Measurements from ENCODE around the gene ZFP82.

ZFP82 gene

DNA sequence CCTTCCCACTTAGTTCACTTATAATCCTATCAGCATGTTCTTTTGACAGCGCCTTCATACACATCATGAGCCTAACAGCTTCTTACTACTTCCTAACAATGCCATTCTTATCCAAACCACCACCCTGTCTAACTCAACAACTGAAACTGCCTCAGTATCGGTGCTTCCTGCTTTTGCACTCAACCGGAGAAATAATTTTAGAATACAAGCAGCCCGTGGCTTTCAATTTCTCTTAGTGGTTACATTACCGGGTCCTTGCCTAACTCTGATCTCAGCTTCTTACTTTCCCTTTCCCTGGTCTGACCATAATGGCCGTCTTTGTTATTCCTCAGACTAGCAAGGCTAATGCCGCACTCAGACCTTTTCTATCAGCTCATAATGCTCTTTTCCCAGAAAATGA lies 17.0 kb downstream of the ZFP82 start:
- Histone ChIP-seq H3K27me3 (ENCODE audit: insufficient read depth, low read length, poor library complexity, severe bottlenecking) (no peaks in the 10 kb centered on the region), H3K9me3 (ENCODE audit: insufficient read depth, low read depth, low read length) (no peaks in the 10 kb centered on the region), H3F3A (ENCODE audit: low read depth) (no peaks in the 10 kb centered on the region), H3K9me2 (replicated peaks; ENCODE audit: low read depth, low read length) (no peaks in the 10 kb centered on the region), H3K4me3 (ENCODE audit: low read length, poor library complexity, severe bottlenecking) (no peak overlapping the region), H3K9ac (ENCODE audit: low read depth, low read length, poor library complexity, severe bottlenecking) (no peak overlapping the region), H4K20me1 (ENCODE audit: insufficient read depth, low read length, poor library complexity, severe bottlenecking) (no peaks in the 10 kb centered on the region), H3K4me2 (ENCODE audit: low read depth, low read length, poor library complexity, severe bottlenecking) (no peak overlapping the region), H3K79me2 (ENCODE audit: insufficient read depth, low read length) (no peaks in the 10 kb centered on the region), H2AFZ (ENCODE audit: low read length) (no peak overlapping the region), H3K4me1 (ENCODE audit: insufficient read depth, low read length, poor library complexity, severe bottlenecking) (no peaks in the 10 kb centered on the region), H3K36me3 (ENCODE audit: insufficient read depth, low read length) (peaks cover 71% of the 10 kb centered on the region)
- TF ChIP-seq EZH2phosphoT487 (IDR thresholded peaks at IDR 0.05; ENCODE audit: borderline replicate concordance): no peak
- TF ChIP-seq, protein P1, sequence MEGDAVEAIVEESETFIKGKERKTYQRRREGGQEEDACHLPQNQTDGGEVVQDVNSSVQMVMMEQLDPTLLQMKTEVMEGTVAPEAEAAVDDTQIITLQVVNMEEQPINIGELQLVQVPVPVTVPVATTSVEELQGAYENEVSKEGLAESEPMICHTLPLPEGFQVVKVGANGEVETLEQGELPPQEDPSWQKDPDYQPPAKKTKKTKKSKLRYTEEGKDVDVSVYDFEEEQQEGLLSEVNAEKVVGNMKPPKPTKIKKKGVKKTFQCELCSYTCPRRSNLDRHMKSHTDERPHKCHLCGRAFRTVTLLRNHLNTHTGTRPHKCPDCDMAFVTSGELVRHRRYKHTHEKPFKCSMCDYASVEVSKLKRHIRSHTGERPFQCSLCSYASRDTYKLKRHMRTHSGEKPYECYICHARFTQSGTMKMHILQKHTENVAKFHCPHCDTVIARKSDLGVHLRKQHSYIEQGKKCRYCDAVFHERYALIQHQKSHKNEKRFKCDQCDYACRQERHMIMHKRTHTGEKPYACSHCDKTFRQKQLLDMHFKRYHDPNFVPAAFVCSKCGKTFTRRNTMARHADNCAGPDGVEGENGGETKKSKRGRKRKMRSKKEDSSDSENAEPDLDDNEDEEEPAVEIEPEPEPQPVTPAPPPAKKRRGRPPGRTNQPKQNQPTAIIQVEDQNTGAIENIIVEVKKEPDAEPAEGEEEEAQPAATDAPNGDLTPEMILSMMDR (conservative IDR thresholded peaks at IDR 0.05; ENCODE audit: low read length): no peak

DNA sequence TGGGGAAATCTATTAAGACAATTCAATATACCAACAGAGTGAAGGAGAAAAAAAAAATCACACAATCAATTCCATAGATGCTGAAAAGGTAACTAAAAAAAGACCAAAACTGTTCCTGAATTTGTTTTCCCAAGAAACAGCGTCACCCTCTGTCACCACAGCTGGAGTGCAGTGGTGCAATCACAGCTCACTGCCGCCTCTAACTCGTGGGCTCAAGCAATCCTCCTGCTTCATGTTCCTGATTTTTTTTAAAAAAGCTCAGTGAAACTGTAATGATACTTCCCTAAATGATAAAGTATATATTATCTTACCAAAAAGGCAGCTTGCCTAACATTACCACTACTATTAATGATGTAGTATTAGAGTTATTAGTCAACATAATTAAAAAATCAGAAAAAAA lies 19.9 kb downstream of the ZFP82 start:
- no peak overlapping the region for H3K4me3 ChIP-seq (ENCODE audit: low read length, poor library complexity, severe bottlenecking)
- H4K20me1 ChIP-seq (ENCODE audit: insufficient read depth, low read length, poor library complexity, severe bottlenecking): no peaks in the 10 kb centered on the region
- H3K4me2 ChIP-seq (ENCODE audit: low read depth, low read length, poor library complexity, severe bottlenecking): no peak overlapping the region

DNA sequence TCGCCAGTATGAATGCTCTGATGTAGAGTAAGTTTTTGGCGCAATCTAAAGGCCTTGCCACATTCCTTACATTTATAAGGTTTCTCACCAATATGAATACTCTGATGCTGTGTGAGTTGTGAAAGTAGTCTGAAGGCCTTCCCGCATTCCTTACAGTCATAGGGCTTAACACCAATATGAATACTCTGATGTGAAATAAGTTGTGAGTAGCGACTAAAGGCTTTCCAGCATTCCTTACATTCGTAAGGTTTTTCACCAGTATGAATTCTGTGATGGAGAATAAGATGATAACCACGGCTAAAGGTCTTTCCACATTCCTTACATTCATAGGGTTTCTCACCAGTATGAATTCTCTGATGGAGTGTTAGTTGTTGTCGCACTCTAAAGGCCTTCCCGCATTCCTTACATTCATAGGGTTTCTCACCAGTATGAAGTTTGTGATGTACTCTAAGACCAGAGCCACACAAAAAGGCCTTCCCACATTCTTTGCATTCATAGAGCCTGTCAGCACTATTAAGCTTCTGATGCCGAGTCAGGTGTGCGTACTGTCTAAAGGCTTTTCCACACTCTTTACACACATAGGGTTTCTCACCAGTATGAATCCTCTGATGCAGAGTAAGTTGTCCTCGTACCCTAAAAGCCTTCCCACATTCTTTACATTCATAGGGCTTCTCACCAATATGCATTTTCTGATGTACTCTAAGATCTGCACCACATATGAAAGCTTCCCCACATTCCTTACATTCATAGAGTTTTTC lies 25.3 kb downstream of the ZFP82 start:
- H3K4me1 ChIP-seq (ENCODE audit: insufficient read depth, low read length, poor library complexity, severe bottlenecking): no peaks in the 10 kb centered on the region
- TF ChIP-seq, protein P1 (conservative IDR thresholded peaks at IDR 0.05; ENCODE audit: low read length): no peak
- TF ChIP-seq EZH2phosphoT487 (IDR thresholded peaks at IDR 0.05; ENCODE audit: borderline replicate concordance): no peak
- H3K9me2 ChIP-seq (replicated peaks; ENCODE audit: low read depth, low read length): no peaks in the 10 kb centered on the region
- no peak overlapping the region for H2AFZ ChIP-seq (ENCODE audit: low read length)
- peaks cover 50% of the 10 kb centered on the region for H3K36me3 ChIP-seq (ENCODE audit: insufficient read depth, low read length)
- H3K79me2 ChIP-seq (ENCODE audit: insufficient read depth, low read length): no peaks in the 10 kb centered on the region
- peaks cover 42% of the 10 kb centered on the region; the same call in 1 of the 2 replicates for H3K9me3 ChIP-seq (ENCODE audit: insufficient read depth, low read depth, low read length)
- H3K9ac ChIP-seq (ENCODE audit: low read depth, low read length, poor library complexity, severe bottlenecking): no peak overlapping the region
- H3K4me2 ChIP-seq (ENCODE audit: low read depth, low read length, poor library complexity, severe bottlenecking): no peak overlapping the region
- H4K20me1 ChIP-seq (ENCODE audit: insufficient read depth, low read length, poor library complexity, severe bottlenecking): no peaks in the 10 kb centered on the region
- no peaks in the 10 kb centered on the region for H3F3A ChIP-seq (ENCODE audit: low read depth)
- no peak overlapping the region for H3K4me3 ChIP-seq (ENCODE audit: low read length, poor library complexity, severe bottlenecking)
- H3K27me3 ChIP-seq (ENCODE audit: insufficient read depth, low read length, poor library complexity, severe bottlenecking): no peaks in the 10 kb centered on the region

More for the DNA sequence above, 19.9 kb downstream of the ZFP82 start:
- no peaks in the 10 kb centered on the region for H3K79me2 ChIP-seq (ENCODE audit: insufficient read depth, low read length)
- H3K9me3 ChIP-seq (ENCODE audit: insufficient read depth, low read depth, low read length): peaks cover 15% of the 10 kb centered on the region; the same call in 1 of the 2 replicates
- H3K9ac ChIP-seq (ENCODE audit: low read depth, low read length, poor library complexity, severe bottlenecking): no peak overlapping the region
- H3K4me1 ChIP-seq (ENCODE audit: insufficient read depth, low read length, poor library complexity, severe bottlenecking): no peaks in the 10 kb centered on the region
- no peak overlapping the region for H2AFZ ChIP-seq (ENCODE audit: low read length)
- H3K27me3 ChIP-seq (ENCODE audit: insufficient read depth, low read length, poor library complexity, severe bottlenecking): no peaks in the 10 kb centered on the region
- H3F3A ChIP-seq (ENCODE audit: low read depth): no peaks in the 10 kb centered on the region
- TF ChIP-seq, protein P1 (conservative IDR thresholded peaks at IDR 0.05; ENCODE audit: low read length): no peak
- no peak for TF ChIP-seq EZH2phosphoT487 (IDR thresholded peaks at IDR 0.05; ENCODE audit: borderline replicate concordance)
- H3K36me3 ChIP-seq (ENCODE audit: insufficient read depth, low read length): peaks cover 65% of the 10 kb centered on the region
- H3K9me2 ChIP-seq (replicated peaks; ENCODE audit: low read depth, low read length): no peaks in the 10 kb centered on the region

Data from Loucy (cell line).